HCT116 (cell line): ENCODE results near the gene CPED1.

Source experiments
- JUND ChIP-seq: IDR thresholded peaks from 2 replicates; pipeline ENCODE4 v1.6.1; 2012
- POLR2AphosphoS5 ChIP-seq: IDR thresholded peaks from 2 replicates; pipeline ENCODE4 v1.6.1; 2011; ENCODE audit warnings: mild to moderate bottlenecking, low read depth, low read length, moderate library complexity
- TCF7L2 ChIP-seq: IDR thresholded peaks from 2 replicates; pipeline ENCODE4 v1.7.0; 2011; ENCODE audit warnings: borderline replicate concordance, inconsistent platforms; ENCODE audit not compliant: insufficient read depth, insufficient read length; ENCODE audit errors: extremely low read depth
- ZNF274 ChIP-seq: fragments of 200-500 bp; sonication (Bioruptor generic); IDR thresholded peaks from 2 replicates; pipeline ENCODE4 v1.6.1; 2014; ENCODE audit warnings: mild to moderate bottlenecking, low read depth, low read length, inconsistent platforms
- TF ChIP-seq, protein P1 (sequence below), 3 experiments: fragments of 200-600 bp in 1 of 3; sonication (generic) in 1 of 3; IDR thresholded peaks in 2 of 3; conservative IDR thresholded peaks in 1 of 3; 2 replicates each; pipeline ENCODE4 v1.5.1; 2012 to 2017; ENCODE audit warnings: low read depth in 2 of 3, low read length in 2 of 3, antibody characterized with exemption in 1 of 3, borderline replicate concordance in 1 of 3, control low read depth in 1 of 3, mild to moderate bottlenecking in 1 of 3, mixed read lengths in 1 of 3, mixed run types in 1 of 3, moderate library complexity in 1 of 3; ENCODE audit not compliant: insufficient read depth in 1 of 3

DNA sequence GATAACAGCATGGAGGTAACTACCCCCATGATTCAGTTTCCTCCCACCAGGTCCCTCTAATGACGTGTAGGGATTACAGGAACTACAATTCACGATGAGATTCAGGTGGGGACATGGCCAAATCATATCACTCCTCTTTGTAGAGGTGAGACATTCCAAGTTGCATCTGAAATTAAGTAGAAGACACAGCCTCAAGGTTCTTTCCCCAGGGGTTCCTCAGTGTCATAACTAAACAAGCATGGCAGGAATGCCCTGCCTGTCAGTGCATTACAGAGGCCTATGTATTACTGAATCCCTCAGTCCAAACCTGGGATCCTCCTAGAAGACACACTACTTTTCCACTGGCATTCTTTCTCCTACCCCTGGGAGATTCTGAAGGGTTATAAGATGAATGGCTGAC is 297.7 kb downstream of the CPED1 start:
- TF ChIP-seq, protein P1, sequence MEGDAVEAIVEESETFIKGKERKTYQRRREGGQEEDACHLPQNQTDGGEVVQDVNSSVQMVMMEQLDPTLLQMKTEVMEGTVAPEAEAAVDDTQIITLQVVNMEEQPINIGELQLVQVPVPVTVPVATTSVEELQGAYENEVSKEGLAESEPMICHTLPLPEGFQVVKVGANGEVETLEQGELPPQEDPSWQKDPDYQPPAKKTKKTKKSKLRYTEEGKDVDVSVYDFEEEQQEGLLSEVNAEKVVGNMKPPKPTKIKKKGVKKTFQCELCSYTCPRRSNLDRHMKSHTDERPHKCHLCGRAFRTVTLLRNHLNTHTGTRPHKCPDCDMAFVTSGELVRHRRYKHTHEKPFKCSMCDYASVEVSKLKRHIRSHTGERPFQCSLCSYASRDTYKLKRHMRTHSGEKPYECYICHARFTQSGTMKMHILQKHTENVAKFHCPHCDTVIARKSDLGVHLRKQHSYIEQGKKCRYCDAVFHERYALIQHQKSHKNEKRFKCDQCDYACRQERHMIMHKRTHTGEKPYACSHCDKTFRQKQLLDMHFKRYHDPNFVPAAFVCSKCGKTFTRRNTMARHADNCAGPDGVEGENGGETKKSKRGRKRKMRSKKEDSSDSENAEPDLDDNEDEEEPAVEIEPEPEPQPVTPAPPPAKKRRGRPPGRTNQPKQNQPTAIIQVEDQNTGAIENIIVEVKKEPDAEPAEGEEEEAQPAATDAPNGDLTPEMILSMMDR (IDR thresholded peaks at IDR 0.05 in 2 of 3, conservative IDR thresholded peaks at IDR 0.05 in 1 of 3; ENCODE audit: borderline replicate concordance in 1 of 3, insufficient read depth in 1 of 3, low read depth in 2 of 3, low read length in 2 of 3): no peak
- TF ChIP-seq POLR2AphosphoS5 (no peak), TCF7L2 (no peak), ZNF274 (no peak), JUND (no peak)
